HFFc6 (cell line): ENCODE measurements around the gene ALG11. TPM values are rescaled to one million over a fixed set of nuclear protein-coding genes. Genes with fewer than 3 reads are reported as not detected.

Experiments used
- DNase-seq: peaks from one replicate; pipeline ENCODE4 v3.0.0-alpha.2; 2018
- H3K27ac Mint-ChIP-seq: 2 replicates; pipeline ENCODE4 v1.8.0; 2020; ENCODE audit warnings: mild to moderate bottlenecking, mixed read lengths
- H3K27me3 Mint-ChIP-seq: 2 replicates; pipeline ENCODE4 v1.8.0; 2021; ENCODE audit warnings: mild to moderate bottlenecking, moderate library complexity, mixed read lengths; ENCODE audit not compliant: insufficient read depth
- H3K36me3 Mint-ChIP-seq: 2 replicates; pipeline ENCODE4 v1.8.0; 2021; ENCODE audit warnings: low read depth, mixed read lengths
- H3K4me1 Mint-ChIP-seq: 2 replicates; pipeline ENCODE4 v1.8.0; 2020; ENCODE audit warnings: low read depth, mixed read lengths
- H3K4me3 Mint-ChIP-seq: 2 replicates; pipeline ENCODE4 v1.8.0; 2020; ENCODE audit warnings: mild to moderate bottlenecking, moderate library complexity, mixed read lengths
- H3K9me3 Mint-ChIP-seq: 2 replicates; pipeline ENCODE4 v1.8.0; 2020; ENCODE audit warnings: mild to moderate bottlenecking, mixed read lengths
- CTCF ChIP-seq: fragments of 200-600 bp; sonication (generic); IDR thresholded peaks from 2 replicates; pipeline ENCODE4 v1.5.0; 2021; ENCODE audit warnings: antibody characterized with exemption, mild to moderate bottlenecking
- total RNA-seq, 6 experiments: library from RNA; stranded (reverse); fragmentation: NEBNext Ultra II Directional; extraction: Animal tissue kit (Norgen Biotek cat#: 25700); gene quantifications; 2 replicates in 1 of 6; 3 replicates in 5 of 6; pipeline ENCODE4 v1.2.3, GENCODE V29; 2021

The ALG11 gene
- total RNA-seq, 6 experiments from 2014 or later = 37.1 to 45.2 (median 41.0) TPM

- Mint-ChIP-seq H3K36me3 (no peaks in the 10 kb centered on the region), H3K27me3 (peaks cover 26% of the 10 kb centered on the region), H3K27ac (no peak overlapping the region), H3K4me1 (no peaks in the 10 kb centered on the region), H3K4me3 (no peak overlapping the region), H3K9me3 (no peaks in the 10 kb centered on the region)
- no peak for TF ChIP-seq CTCF
- no peak for DNase-seq
Observed at GRCh38 chr13:52003541-52003940, 8.7 kb upstream of the ALG11 start.

GRCh38 chr13:52004511-52005170, 7.6 kb upstream of the ALG11 start:
- DNase-seq = no peak
- no peak overlapping the region for H3K27ac Mint-ChIP-seq
- no peak for TF ChIP-seq CTCF
- peaks cover 27% of the 10 kb centered on the region for H3K27me3 Mint-ChIP-seq
- H3K4me3 Mint-ChIP-seq = no peak overlapping the region
- no peaks in the 10 kb centered on the region for H3K9me3 Mint-ChIP-seq
- H3K36me3 Mint-ChIP-seq = no peaks in the 10 kb centered on the region
- H3K4me1 Mint-ChIP-seq = no peaks in the 10 kb centered on the region

- TF ChIP-seq CTCF = no peak
Observed at GRCh38 chr13:52005841-52006522, 6.2 kb upstream of the ALG11 start.

GRCh38 chr13:52006523-52007245, 5.5 kb upstream of the ALG11 start:
- no peak for DNase-seq
- no peaks in the 10 kb centered on the region for H3K9me3 Mint-ChIP-seq
- no peak overlapping the region for H3K27ac Mint-ChIP-seq
- H3K36me3 Mint-ChIP-seq = no peaks in the 10 kb centered on the region
- no peak overlapping the region for H3K4me3 Mint-ChIP-seq
- TF ChIP-seq CTCF = no peak
- peaks cover 37% of the 10 kb centered on the region for H3K27me3 Mint-ChIP-seq
- peaks cover 9% of the 10 kb centered on the region for H3K4me1 Mint-ChIP-seq

More at GRCh38 chr13:52005841-52006522, 6.2 kb upstream of the ALG11 start:
- Mint-ChIP-seq H3K9me3 (no peaks in the 10 kb centered on the region), H3K4me1 (peaks cover 4% of the 10 kb centered on the region), H3K27ac (no peak overlapping the region), H3K36me3 (no peaks in the 10 kb centered on the region), H3K27me3 (peaks cover 34% of the 10 kb centered on the region), H3K4me3 (no peak overlapping the region)
- DNase-seq = no peak

- Mint-ChIP-seq H3K36me3 (no peaks in the 10 kb centered on the region), H3K4me3 (no peak overlapping the region; the same call in 1 of the 2 replicates), H3K27ac (no peak overlapping the region), H3K4me1 (peaks cover 9% of the 10 kb centered on the region), H3K27me3 (peaks cover 37% of the 10 kb centered on the region), H3K9me3 (no peaks in the 10 kb centered on the region)
- no peak for TF ChIP-seq CTCF
- no peak for DNase-seq
Observed at GRCh38 chr13:52009946-52010345, 2.3 kb upstream of the ALG11 start.
